Suprapubic skin (tissue), 4 donors: Measurements from ENCODE around the gene PROC. TPM values are rescaled to one million over a fixed set of nuclear protein-coding genes. Genes with fewer than 3 reads are reported as not detected.
"Not testable (repeated sequence)": the region's sequence is repeated elsewhere in the genome, so short reads cannot be mapped to it uniquely, and the experiment has no call there.

Experiments
- DNase-seq, 2 donors: peaks; one replicate each; pipeline ENCODE4 v3.0.0-alpha.2; 2019; ENCODE audit warnings: low spot score in 2 of 2
- H3K27ac ChIP-seq: fragments of 200-600 bp; sonication (generic); one replicate; pipeline ENCODE4 v1.5.1; 2019
- H3K27me3 ChIP-seq: fragments of 200-600 bp; sonication (generic); one replicate; pipeline ENCODE4 v1.5.1; 2019
- H3K36me3 ChIP-seq: fragments of 200-600 bp; sonication (generic); one replicate; pipeline ENCODE4 v1.5.1; 2019
- H3K4me1 ChIP-seq: fragments of 200-600 bp; sonication (generic); one replicate; pipeline ENCODE4 v1.5.1; 2019
- H3K4me3 ChIP-seq: fragments of 200-600 bp; sonication (generic); one replicate; pipeline ENCODE4 v1.5.1; 2019; ENCODE audit warnings: mild to moderate bottlenecking
- H3K9me3 ChIP-seq: fragments of 200-600 bp; sonication (generic); one replicate; pipeline ENCODE4 v1.5.1; 2019
- CTCF ChIP-seq, 2 donors: fragments of 200-600 bp in 1 of 2; fragments of 450-650 bp in 1 of 2; sonication (generic) in 1 of 2; IDR thresholded peaks; one replicate each; pipeline ENCODE4 v1.5.1; 2016 to 2019; ENCODE audit warnings: antibody characterized with exemption in 2 of 2, mild to moderate bottlenecking in 1 of 2, moderate library complexity in 1 of 2
- EP300 ChIP-seq: sonication (generic); formaldehyde crosslinking; IDR thresholded peaks from one replicate; pipeline ENCODE4 v1.6.1; 2017; ENCODE audit warnings: antibody characterized with exemption
- POLR2A ChIP-seq, 2 donors: fragments of 450-650 bp; IDR thresholded peaks; one replicate each; pipeline ENCODE4 v1.6.1; 2017; ENCODE audit warnings: antibody characterized with exemption in 2 of 2, mild to moderate bottlenecking in 2 of 2, moderate library complexity in 2 of 2
- POLR2AphosphoS5 ChIP-seq, 3 donors: sonication (generic); formaldehyde crosslinking; IDR thresholded peaks; one replicate each; pipeline ENCODE4 v1.6.1; 2017; ENCODE audit warnings: antibody characterized with exemption in 3 of 3
- WGBS: methylation state at CpG from one replicate; pipeline ENCODE4 v1.1.5; 2018; 5-methylcytosine and 5-hydroxymethylcytosine counted together
- total RNA-seq, 4 donors: library from RNA; depleted of rRNA; stranded (reverse); fragments of >200 nt; gene quantifications; one replicate each; pipeline ENCODE4 v1.1.0, GENCODE V29; 2016

The PROC gene
- total RNA-seq, 4 donors from 2014 or later = 0.36 to 7.1 TPM; not detected in 2

- no peak for DNase-seq
- Histone ChIP-seq H3K9me3 (no peaks in the 10 kb centered on the region), H3K27me3 (no peaks in the 10 kb centered on the region), H3K36me3 (no peaks in the 10 kb centered on the region), H3K4me3 (no peak overlapping the region), H3K4me1 (no peaks in the 10 kb centered on the region), H3K27ac (no peak overlapping the region)
- TF ChIP-seq POLR2A (IDR thresholded peaks at IDR 0.05) = no peak
- TF ChIP-seq EP300 = no peak
- TF ChIP-seq POLR2AphosphoS5 (IDR thresholded peaks at IDR 0.05) = no peak
- TF ChIP-seq CTCF (IDR thresholded peaks at IDR 0.05) = no peak
- WGBS = 80% methylated on average over 4 of the region's 4 CpGs
Measured at GRCh38 chr2:127449414-127449813, 31.2 kb downstream of the PROC start.

GRCh38 chr2:127449898-127450297 lies 31.7 kb downstream of the PROC start:
- H3K27me3 ChIP-seq = no peaks in the 10 kb centered on the region
- no peaks in the 10 kb centered on the region for H3K9me3 ChIP-seq
- no peaks in the 10 kb centered on the region for H3K36me3 ChIP-seq
- no peak overlapping the region for H3K27ac ChIP-seq
- no peak overlapping the region for H3K4me3 ChIP-seq
- no peak for TF ChIP-seq POLR2AphosphoS5 (IDR thresholded peaks at IDR 0.05)
- DNase-seq = no peak
- WGBS = 89% methylated on average over 4 of the region's 4 CpGs
- no peaks in the 10 kb centered on the region for H3K4me1 ChIP-seq

- no peak for TF ChIP-seq CTCF (IDR thresholded peaks at IDR 0.05)
- 73% methylated on average over 6 of the region's 6 CpGs for WGBS
- DNase-seq = no peak
Measured at GRCh38 chr2:127451981-127452380, 33.8 kb downstream of the PROC start.

GRCh38 chr2:127452423-127452822 lies 34.2 kb downstream of the PROC start:
- H3K27ac ChIP-seq, H3K27me3 ChIP-seq, H3K9me3 ChIP-seq, DNase-seq, H3K36me3 ChIP-seq, H3K4me1 ChIP-seq, H3K4me3 ChIP-seq: not testable (repeated sequence)
- 91% methylated on average over 7 of the region's 8 CpGs for WGBS

More at GRCh38 chr2:127451981-127452380, 33.8 kb downstream of the PROC start:
- Histone ChIP-seq H3K36me3 (no peaks in the 10 kb centered on the region), H3K4me1 (no peaks in the 10 kb centered on the region), H3K4me3 (no peak overlapping the region), H3K27ac (no peak overlapping the region), H3K27me3 (no peaks in the 10 kb centered on the region), H3K9me3 (no peaks in the 10 kb centered on the region)

GRCh38 chr2:127453013-127453391 lies 34.8 kb downstream of the PROC start:
- H3K4me3 ChIP-seq = no peak overlapping the region
- H3K27me3 ChIP-seq = no peaks in the 10 kb centered on the region
- DNase-seq = no peak
- H3K27ac ChIP-seq = no peak overlapping the region
- no peak for TF ChIP-seq EP300
- TF ChIP-seq POLR2AphosphoS5 (IDR thresholded peaks at IDR 0.05) = no peak
- no peak for TF ChIP-seq POLR2A (IDR thresholded peaks at IDR 0.05)
- no peak for TF ChIP-seq CTCF (IDR thresholded peaks at IDR 0.05)
- H3K4me1 ChIP-seq = no peaks in the 10 kb centered on the region
- WGBS = 100% methylated on average over 2 of the region's 3 CpGs
- H3K9me3 ChIP-seq = no peaks in the 10 kb centered on the region
- no peaks in the 10 kb centered on the region for H3K36me3 ChIP-seq

GRCh38 chr2:127453392-127454171 lies 35.4 kb downstream of the PROC start:
- no peaks in the 10 kb centered on the region for H3K27me3 ChIP-seq

More at GRCh38 chr2:127453392-127454171, 35.4 kb downstream of the PROC start:
- 90% methylated on average over 8 of the region's 8 CpGs for WGBS
- H3K9me3 ChIP-seq = no peaks in the 10 kb centered on the region
- H3K4me1 ChIP-seq = no peaks in the 10 kb centered on the region
- TF ChIP-seq CTCF (IDR thresholded peaks at IDR 0.05) = no peak
- TF ChIP-seq POLR2A (IDR thresholded peaks at IDR 0.05) = no peak
- no peak for TF ChIP-seq EP300
- no peak for TF ChIP-seq POLR2AphosphoS5 (IDR thresholded peaks at IDR 0.05)
- no peak for DNase-seq
- no peak overlapping the region for H3K4me3 ChIP-seq
- no peak overlapping the region for H3K27ac ChIP-seq
- no peaks in the 10 kb centered on the region for H3K36me3 ChIP-seq
